COR-L47 (cell line): ENCODE data around the gene PAFAH1B2.

ENCODE experiments used
- DNase-seq: peaks from one replicate; lab custom pipeline; 2025; lab: John Stamatoyannopoulos, UW

Gene PAFAH1B2

GRCh38 chr11:117188620-117189081 is 44.6 kb downstream of the PAFAH1B2 start:
- DNase-seq: no peak

GRCh38 chr11:117189191-117189940 is 45.3 kb downstream of the PAFAH1B2 start:
- DNase-seq: no peak

- DNase-seq: no peak
Measured at GRCh38 chr11:117189941-117190544, 46.0 kb downstream of the PAFAH1B2 start.

- no peak for DNase-seq
Measured at GRCh38 chr11:117191680-117192400, 47.8 kb downstream of the PAFAH1B2 start.

GRCh38 chr11:117192401-117192875 is 48.4 kb downstream of the PAFAH1B2 start:
- DNase-seq: no peak

- no peak for DNase-seq
Measured at GRCh38 chr11:117193130-117194020, 49.3 kb downstream of the PAFAH1B2 start.

GRCh38 chr11:117194267-117194666 is 50.2 kb downstream of the PAFAH1B2 start:
- no peak for DNase-seq

- DNase-seq: no peak
Measured at GRCh38 chr11:117195258-117195657, 51.2 kb downstream of the PAFAH1B2 start.

GRCh38 chr11:117195761-117196160 is 51.7 kb downstream of the PAFAH1B2 start:
- DNase-seq: no peak

GRCh38 chr11:117197006-117197405 is 52.9 kb downstream of the PAFAH1B2 start:
- no peak for DNase-seq

GRCh38 chr11:117197516-117198456 is 53.7 kb downstream of the PAFAH1B2 start:
- no peak for DNase-seq

GRCh38 chr11:117198613-117199012 is 54.5 kb downstream of the PAFAH1B2 start:
- DNase-seq: no peak

- DNase-seq: no peak
Measured at GRCh38 chr11:117199053-117199915, 55.2 kb downstream of the PAFAH1B2 start, which contains the start of gene TAGLN. TAGLN (plus strand) TSS chr11:117199370; CDS start chr11:117203014, 3,644 bp downstream.

GRCh38 chr11:117199916-117200812 is 56.1 kb downstream of the PAFAH1B2 start:
- DNase-seq: no peak

GRCh38 chr11:117200813-117201657 is 56.9 kb downstream of the PAFAH1B2 start:
- DNase-seq: no peak

GRCh38 chr11:117201658-117202305 is 57.7 kb downstream of the PAFAH1B2 start:
- no peak for DNase-seq
